ENCODE measurements around the gene NRARP. TPM values are rescaled to one million over a fixed set of nuclear protein-coding genes. Genes with fewer than 3 reads are reported as not detected.

NRARP gene
- total RNA-seq, 1 donor from 2014 or later = 3.6 TPM

- DNase-seq = no peak
Measured at GRCh38 chr9:137297966-137298365, 4.1 kb downstream of the NRARP start.

- no peak for DNase-seq
Measured at GRCh38 chr9:137296670-137297664, 5.1 kb downstream of the NRARP start.

DNA sequence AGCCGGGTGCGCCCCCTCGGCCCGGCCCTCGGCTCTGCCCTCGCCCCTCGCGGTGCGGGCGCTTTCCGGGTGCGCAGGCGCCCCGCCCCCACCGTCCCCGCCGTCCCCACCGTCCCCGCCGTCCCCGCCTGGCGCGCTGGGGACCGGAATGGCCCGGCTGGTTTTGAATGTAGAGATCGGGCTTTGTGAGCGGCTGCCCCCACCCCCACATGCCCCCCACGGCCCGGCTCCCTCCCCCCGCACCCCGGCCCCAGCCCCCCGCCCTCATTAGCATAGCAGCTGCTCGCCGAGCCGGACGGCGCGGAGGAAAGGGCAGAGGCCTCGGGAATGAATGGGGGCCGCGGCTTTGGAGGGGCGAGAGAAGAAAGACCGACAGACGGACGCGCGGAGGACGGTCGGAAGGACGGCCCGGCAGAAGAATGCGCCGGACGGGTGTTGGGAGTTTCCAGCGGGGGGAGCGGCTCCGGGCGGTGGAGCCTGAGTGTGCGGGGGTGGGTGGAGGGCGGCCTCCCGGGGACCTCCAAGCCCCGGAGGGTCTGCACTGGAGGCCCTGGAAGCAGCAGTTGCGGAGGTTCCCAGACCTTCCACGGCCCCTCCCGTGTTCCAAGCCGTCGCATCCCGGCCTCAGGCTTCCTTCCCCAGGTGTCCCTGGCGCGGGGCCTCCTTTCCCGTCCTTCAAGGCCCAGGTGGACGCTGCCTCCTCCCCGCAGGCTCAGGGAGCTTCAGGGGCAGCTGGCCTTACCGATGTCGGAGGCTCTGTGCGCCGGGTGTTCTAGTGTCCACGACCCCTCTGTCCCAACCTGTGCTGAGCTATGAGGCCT, 6.0 kb downstream of the NRARP start:
- DNase-seq = no peak

DNA sequence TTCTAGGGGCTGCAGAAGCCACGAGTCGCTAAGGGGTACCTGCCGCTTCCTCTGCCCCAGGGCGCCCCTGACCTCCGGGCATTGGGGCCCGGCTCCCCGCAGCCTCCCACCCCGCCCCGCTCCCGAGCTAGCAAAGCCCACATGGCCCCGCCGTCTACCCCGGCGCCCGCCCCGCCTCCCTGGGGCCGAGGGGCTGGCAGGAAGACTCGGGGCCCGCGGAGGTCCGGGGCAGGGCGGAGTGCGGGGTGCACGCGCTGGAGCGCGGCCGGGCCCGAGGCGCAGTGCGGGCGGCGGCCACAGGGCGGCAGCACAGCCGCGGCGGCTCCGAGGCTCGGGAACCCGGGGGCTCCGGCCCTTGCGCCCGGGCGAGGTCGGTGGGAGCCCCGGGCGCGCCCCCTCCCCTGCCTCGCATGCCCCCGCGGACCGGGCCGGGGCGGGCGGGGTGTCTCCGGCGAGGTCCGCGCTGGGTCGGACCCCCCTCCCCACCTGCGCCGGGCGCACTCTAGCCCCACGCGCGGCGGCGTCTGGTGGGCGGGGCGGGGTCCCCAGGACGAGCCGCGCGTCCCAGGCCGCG, 6.7 kb downstream of the NRARP start:
- no peak for DNase-seq

DNA sequence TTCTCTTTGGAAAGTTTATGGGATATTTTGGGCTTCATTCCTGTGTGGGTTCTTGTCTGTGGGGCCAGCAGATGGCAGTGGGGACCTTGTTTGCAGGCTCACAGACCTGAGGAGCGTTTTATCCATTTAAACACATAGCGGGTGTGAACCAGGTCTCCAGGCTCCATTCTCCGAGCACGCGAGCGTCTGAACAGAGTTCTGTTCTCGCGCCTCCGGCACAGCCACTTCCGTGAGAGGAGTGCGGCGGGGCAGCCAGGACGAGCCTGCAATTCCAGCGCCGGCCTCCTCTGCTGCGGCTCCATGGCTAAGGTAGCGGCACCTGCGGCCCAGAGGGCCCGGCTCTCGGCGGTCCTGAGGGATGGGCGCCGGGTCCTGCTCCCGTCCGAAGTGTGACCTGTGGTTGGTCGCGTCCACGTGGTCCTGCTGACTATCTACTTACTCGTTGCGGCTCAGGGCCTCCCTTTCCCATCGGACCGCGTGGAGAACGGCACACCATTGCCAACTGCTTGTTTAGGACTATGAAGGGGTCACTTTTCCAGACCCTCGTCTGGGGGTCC, 7.3 kb downstream of the NRARP start:
- DNase-seq = no peak

DNA sequence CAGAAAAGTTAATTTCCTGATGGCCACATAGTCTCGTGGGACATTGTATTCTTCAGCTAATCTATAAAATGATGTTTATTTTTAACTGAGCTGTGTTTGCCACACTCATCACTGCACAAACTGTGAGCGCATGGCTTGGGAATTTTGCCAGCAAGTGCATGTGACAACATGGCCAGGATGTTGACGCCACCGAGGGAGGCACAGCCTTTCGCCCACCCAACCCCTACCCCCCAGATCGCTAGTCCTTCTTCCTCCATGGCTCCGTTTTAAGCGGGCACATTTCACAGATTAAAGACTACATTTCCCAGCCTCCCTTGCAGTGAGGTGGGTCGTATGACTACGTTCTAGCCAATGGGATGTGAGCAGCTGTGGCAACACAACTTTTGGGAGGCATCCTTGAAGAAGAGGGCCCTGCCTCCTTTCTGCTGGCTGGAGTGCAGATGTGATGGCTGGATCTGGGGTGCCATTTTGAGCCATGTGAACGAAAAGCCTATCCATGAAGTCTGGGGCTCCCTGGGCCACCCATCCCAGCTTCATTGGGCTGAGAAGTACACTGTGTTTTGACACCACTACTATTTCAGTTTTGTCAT, 7.9 kb downstream of the NRARP start:
- DNase-seq = no peak

- DNase-seq = no peak
Measured at GRCh38 chr9:137293482-137294090, 8.5 kb downstream of the NRARP start.

DNA sequence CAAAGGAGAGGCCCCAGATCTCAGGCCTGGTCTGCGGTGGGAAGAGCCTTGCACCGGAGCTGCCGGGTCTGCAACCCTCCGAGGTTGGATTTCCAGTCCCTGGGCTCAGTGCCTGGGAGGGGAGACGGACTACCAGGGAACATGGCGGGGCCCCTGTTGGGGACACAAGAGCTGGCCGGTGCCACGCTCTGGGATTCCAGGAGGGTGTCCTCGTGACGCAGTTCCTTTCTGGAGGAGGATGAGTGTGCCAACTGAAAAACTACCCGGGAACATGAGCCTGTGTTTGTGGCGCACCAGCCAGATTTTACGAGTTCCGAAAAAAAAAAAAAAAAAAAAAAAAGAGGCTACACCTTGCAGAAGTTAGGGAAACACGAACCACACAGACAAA, 9.0 kb downstream of the NRARP start:
- DNase-seq = no peak

- no peak for DNase-seq
Measured at GRCh38 chr9:137286975-137287383, 15.1 kb downstream of the NRARP start.

DNA sequence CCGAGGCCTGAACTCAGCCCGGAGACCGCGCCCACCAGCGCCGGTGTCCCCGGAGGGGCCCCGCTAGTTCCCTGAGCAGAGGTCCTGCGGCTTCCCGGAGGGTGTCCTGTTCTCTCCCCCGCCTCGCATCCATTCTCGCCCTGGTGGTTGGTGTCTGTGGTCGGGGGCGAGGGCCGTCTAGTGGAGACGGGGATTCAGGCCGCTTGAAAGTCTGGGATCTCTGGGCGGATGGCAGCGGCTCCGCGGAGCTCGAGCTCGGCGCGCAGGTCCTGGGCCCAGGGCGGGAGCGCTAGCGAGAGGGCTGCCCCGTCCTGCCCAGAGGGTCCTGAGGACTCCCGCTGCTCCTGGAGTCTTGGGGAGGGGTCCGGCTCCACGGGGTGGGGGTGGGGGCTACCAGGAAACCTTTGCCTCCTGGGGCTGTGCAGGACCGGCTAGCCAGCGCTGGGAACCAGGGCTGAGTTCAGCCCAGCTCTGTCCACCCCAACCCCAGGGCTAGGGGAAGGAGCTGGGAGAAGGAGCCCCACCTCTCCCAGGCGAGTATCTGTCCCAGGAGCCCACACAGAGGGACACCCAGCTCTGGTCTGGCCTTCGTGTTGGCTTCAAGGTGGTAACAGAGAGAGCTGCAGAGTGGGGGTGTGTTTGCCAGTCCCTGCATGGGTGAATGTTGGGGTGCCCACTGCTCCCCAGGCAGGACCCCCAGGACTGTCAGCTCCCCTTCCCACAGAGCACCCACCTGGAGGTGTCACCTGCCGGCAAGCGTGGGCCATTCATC, 20.5 kb downstream of the NRARP start:
- no peak for DNase-seq

DNA sequence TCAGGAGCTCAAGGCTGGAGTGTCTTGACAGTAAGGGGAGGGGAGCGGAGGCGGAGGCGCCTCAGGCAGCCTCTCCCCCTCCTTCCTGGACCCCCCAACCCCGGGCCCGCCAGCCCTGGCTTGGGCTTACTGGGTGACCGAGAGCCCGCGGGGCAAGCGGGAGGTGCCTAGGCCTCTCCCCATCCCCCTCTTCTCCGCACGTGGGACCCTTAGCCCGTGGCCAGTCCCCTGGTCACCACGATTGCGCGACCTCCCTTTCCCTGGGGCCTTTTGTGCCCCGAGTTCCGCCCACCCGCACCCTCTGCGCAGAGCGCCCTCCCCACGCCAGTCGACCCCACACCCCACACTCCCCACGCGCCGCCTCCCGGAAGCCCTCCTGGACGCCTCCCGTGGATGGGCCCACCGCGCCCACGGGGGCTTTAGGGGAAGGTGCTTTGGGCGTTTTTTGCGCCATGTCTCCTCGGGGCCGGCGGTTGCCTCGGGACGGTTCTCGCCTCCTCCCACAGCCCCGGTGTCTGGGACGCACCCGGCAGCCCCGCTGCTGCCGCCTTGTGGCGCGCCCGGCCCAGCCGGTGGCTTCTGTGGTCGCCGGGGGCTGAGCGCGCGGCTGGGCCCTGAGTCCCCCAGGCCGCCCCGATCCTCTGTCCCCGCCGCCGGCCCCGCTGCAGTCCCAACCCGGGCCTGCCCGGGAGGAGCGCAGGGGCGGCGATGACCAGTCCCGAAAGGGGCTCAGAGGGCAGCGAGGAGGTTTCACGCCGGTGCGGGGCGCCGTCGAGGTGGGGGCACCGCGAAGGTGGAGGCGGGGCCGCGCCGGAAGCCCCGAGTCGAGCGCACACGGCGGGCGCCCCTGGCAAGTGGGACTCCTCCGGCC, 21.4 kb downstream of the NRARP start:
- DNase-seq = no peak

- no peak for DNase-seq
Measured at GRCh38 chr9:137279741-137280473, 22.2 kb downstream of the NRARP start.

DNA sequence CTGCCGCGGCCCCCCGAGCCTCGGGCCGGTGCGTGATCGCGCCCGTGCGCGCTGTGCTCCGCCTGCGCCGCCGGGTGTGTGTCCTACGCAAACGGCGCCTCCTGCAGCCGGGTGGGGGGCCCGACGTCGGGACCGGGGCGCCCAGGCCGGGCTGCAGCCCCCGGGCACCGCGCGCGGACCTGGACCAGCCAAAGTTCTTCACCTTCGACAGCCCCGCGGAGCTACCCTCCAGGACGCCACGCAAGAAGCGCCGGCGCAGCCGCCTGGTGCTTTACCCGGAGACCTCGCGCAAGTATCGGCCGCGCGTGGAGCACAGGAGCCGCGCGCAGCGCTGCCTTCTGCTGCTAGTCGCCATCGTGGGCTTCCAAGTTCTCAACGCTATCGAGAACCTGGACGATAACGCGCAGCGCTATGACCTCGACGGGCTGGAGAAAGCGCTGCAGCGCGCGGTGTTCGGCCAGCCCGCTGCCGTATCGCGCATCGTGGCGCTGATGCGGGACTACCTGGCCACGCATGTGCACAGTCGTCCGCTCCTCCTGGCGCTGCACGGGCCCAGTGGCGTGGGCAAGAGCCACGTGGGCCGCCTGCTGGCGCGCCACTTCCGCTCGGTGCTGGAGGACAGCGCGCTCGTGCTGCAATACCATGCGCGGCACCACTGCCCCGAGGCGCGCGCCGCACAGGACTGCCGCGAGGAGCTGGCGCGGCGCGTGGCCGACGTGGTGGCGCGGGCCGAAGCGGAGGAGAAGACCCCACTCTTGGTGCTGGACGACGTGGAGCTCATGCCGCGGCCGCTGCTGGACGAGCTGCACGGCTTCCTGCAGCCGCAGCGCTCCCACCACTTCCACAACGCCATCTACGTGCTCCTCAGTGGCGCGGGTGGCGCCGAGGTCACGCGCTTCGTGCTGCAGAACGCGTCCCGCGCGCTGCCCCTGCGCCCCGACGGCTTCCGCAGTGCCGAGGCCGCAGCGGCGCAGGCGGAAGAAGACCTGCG, 23.1 kb downstream of the NRARP start:
- no peak for DNase-seq

GRCh38 chr9:137278061-137278701, 23.9 kb downstream of the NRARP start:
- no peak for DNase-seq

DNA sequence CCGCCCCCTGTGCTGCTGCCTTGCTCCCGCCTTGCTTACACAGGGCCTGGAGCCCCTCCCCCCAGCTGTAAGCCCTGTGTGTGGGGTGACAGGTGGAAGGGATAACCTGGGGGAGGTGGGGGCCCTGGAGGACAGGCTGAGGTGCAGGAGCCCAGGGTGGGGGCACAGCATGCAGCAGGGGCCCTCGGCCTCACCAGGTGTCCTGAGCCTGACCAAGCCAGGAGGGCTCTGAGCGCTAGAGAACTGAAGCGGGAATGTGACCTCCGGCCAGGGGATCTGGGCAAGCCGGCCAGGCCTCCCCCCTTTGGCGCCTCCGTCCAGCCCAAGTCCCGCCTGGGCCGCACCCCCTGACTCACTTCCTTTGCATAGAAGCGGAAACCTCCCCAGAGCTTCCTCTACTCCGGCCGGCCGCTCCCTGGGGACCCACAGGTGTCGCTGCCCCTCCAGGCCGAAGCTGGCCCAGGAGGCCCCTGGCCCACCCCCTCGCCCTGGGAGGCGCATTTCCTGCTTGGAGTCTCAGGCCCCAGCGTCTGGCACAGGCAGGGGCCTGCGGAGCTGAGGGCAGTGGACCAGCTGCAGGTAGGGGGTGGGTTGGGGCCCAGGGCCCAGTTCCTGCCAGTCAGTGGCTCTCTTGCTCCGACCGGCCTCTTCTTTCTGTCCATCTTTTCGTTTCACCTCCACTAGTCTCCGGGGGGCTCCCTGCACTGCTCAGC, 24.6 kb downstream of the NRARP start, which contains the start of gene TOR4A:
Gene TOR4A (plus strand): TSS at position 398 of the 713 bp plus-strand sequence. CDS start 964 bp downstream, outside the sequence.
- no peak for DNase-seq

All from occipital lobe (tissue), 2 donors.